IMR-90 (cell line): ENCODE data around the gene OR4N5. TPM values are rescaled to one million over a fixed set of nuclear protein-coding genes. Genes with fewer than 3 reads are reported as not detected.

Experiments
- ATAC-seq: fragments of 200-7000 bp; cut with Tn5 transposase; 2 replicates; pipeline ENCODE4 v1.9.1; 2020; ENCODE audit warnings: low read depth, mild to moderate bottlenecking, moderate library complexity
- BruUV-seq: library from RNA; stranded (reverse); fragments of 400-500 nt; replicated peaks from 2 replicates; lab custom pipeline; 2021; lab: Mats Ljungman, UMichigan
- CTCF ChIA-PET: fragments of 300-600 bp; formaldehyde crosslinking; extraction: SDS; loops from one replicate; lab custom pipeline; 2021; ENCODE audit warnings: antibody characterized with exemption; lab: Yijun Ruan, JAX
- POLR2A ChIA-PET: fragments of 300-600 bp; sonication (Branson Sonifier 250); formaldehyde crosslinking; loops from one replicate; lab custom pipeline; 2022; ENCODE audit warnings: antibody characterized with exemption; ENCODE audit not compliant: unreplicated experiment; lab: Charles Lee
- DNase-seq: peaks from one replicate; pipeline ENCODE4 v3.0.0; 2013
- H2AFZ ChIP-seq: replicated peaks from 2 replicates; pipeline ENCODE3; 2013; ENCODE audit warnings: low read length, mild to moderate bottlenecking; ENCODE audit not compliant: poor library complexity
- H2AK5ac ChIP-seq: 2 replicates; pipeline ENCODE4 v1.6.1; 2013; ENCODE audit warnings: low read depth, low read length, inconsistent platforms
- H2AK9ac ChIP-seq: replicated peaks from 2 replicates; pipeline ENCODE3; 2013; ENCODE audit warnings: mild to moderate bottlenecking, low read depth, low read length, moderate library complexity; ENCODE audit not compliant: poor library complexity
- H2BK120ac ChIP-seq: 2 replicates; pipeline ENCODE4 v1.6.1; 2013; ENCODE audit warnings: low read depth, low read length, inconsistent platforms
- H2BK15ac ChIP-seq: 3 replicates; pipeline ENCODE4 v1.6.1; 2013; ENCODE audit warnings: low read depth, low read length, inconsistent platforms
- H2BK20ac ChIP-seq: 2 replicates; pipeline ENCODE4 v1.6.1; 2013; ENCODE audit warnings: low read depth, mild to moderate bottlenecking, inconsistent platforms, low read length, moderate library complexity
- H2BK5ac ChIP-seq: 2 replicates; pipeline ENCODE4 v1.6.1; 2013; ENCODE audit warnings: mild to moderate bottlenecking, low read depth, low read length, inconsistent platforms; ENCODE audit not compliant: poor library complexity, severe bottlenecking
- H3K14ac ChIP-seq: replicated peaks from 2 replicates; pipeline ENCODE4 v1.6.1; 2013; ENCODE audit warnings: low read depth, low read length, inconsistent platforms
- H3K18ac ChIP-seq: 2 replicates; pipeline ENCODE4 v1.6.1; 2013; ENCODE audit warnings: low read depth, low read length, control low read depth
- H3K23ac ChIP-seq: 2 replicates; pipeline ENCODE4 v1.6.1; 2013; ENCODE audit warnings: low read depth, low read length, inconsistent platforms
- H3K27ac ChIP-seq: 2 replicates; pipeline ENCODE4 v1.5.1; 2013; ENCODE audit warnings: mild to moderate bottlenecking, control low read depth, low read length; ENCODE audit not compliant: insufficient read depth
- H3K27me3 ChIP-seq: 2 replicates; pipeline ENCODE4 v1.6.1; 2013; ENCODE audit warnings: low read length; ENCODE audit not compliant: control insufficient read depth, insufficient read depth
- H3K36me3 ChIP-seq: 2 replicates; pipeline ENCODE4 v1.6.1; 2013; ENCODE audit warnings: low read length, mixed read lengths; ENCODE audit not compliant: control insufficient read depth, insufficient read depth
- H3K4ac ChIP-seq: 2 replicates; pipeline ENCODE4 v1.6.1; 2013; ENCODE audit warnings: low read depth, low read length, inconsistent platforms
- H3K4me1 ChIP-seq: 2 replicates; pipeline ENCODE4 v1.6.1; 2013; ENCODE audit warnings: low read length, mixed read lengths; ENCODE audit not compliant: control insufficient read depth, insufficient read depth
- H3K4me2 ChIP-seq: 2 replicates; pipeline ENCODE4 v1.6.1; 2013; ENCODE audit warnings: low read depth, mild to moderate bottlenecking, control low read depth, low read length, moderate library complexity
- H3K4me3 ChIP-seq: 2 replicates; pipeline ENCODE4 v1.5.1; 2013; ENCODE audit warnings: low read depth, mild to moderate bottlenecking, control low read depth, low read length, moderate library complexity; ENCODE audit not compliant: insufficient read depth
- H3K56ac ChIP-seq: 2 replicates; pipeline ENCODE4 v1.6.1; 2013; ENCODE audit warnings: low read length, inconsistent platforms; ENCODE audit not compliant: insufficient read depth; ENCODE audit errors: extremely low read depth
- H3K79me1 ChIP-seq, 2 experiments: 2 replicates each; pipeline ENCODE4 v1.6.1; 2013; ENCODE audit warnings: low read length in 2 of 2, inconsistent platforms in 1 of 2, low read depth in 1 of 2
- H3K9ac ChIP-seq: 2 replicates; pipeline ENCODE4 v1.6.1; 2013; ENCODE audit warnings: low read depth, low read length, control low read depth
- H3K9me1 ChIP-seq: 2 replicates; pipeline ENCODE4 v1.6.1; 2013; ENCODE audit warnings: low read length, inconsistent platforms; ENCODE audit not compliant: insufficient read depth
- H3K9me3 ChIP-seq: 2 replicates; pipeline ENCODE4 v1.6.1; 2013; ENCODE audit warnings: low read length; ENCODE audit not compliant: control insufficient read depth, insufficient read depth
- H4K20me1 ChIP-seq: 2 replicates; pipeline ENCODE4 v1.6.1; 2013; ENCODE audit warnings: low read length, inconsistent platforms; ENCODE audit not compliant: insufficient read depth
- H4K5ac ChIP-seq: 2 replicates; pipeline ENCODE4 v1.6.1; 2013; ENCODE audit warnings: mild to moderate bottlenecking, low read depth, low read length, control low read depth
- H4K8ac ChIP-seq, 2 experiments: 2 replicates each; pipeline ENCODE4 v1.6.1; 2013; ENCODE audit warnings: low read depth in 2 of 2, low read length in 2 of 2, control low read depth in 1 of 2, inconsistent platforms in 1 of 2
- H4K91ac ChIP-seq: 2 replicates; pipeline ENCODE4 v1.6.1; 2013; ENCODE audit warnings: low read depth, low read length, inconsistent platforms; ENCODE audit not compliant: insufficient read depth
- BHLHE40 ChIP-seq: fragments of 150-350 bp; IDR thresholded peaks from 2 replicates; pipeline ENCODE4 v1.6.1; 2016; ENCODE audit warnings: mild to moderate bottlenecking, low read depth, low read length
- CEBPB ChIP-seq: IDR thresholded peaks from 2 replicates; pipeline ENCODE4 v1.6.1; 2012; ENCODE audit warnings: low read depth, low read length, improper control_type of control experiment
- CHD1 ChIP-seq: IDR thresholded peaks from 2 replicates; pipeline ENCODE4 v1.6.1; 2012; ENCODE audit warnings: low read depth, low read length, improper control_type of control experiment
- ELK1 ChIP-seq: fragments of 150-350 bp; IDR thresholded peaks from 2 replicates; pipeline ENCODE4 v1.6.1; 2016; ENCODE audit warnings: low read depth, mild to moderate bottlenecking, low read length, moderate library complexity, borderline replicate concordance
- FOS ChIP-seq: fragments of 150-350 bp; IDR thresholded peaks from 2 replicates; pipeline ENCODE4 v1.6.1; 2016; ENCODE audit warnings: low read depth, low read length
- MAFK ChIP-seq: IDR thresholded peaks from 2 replicates; pipeline ENCODE4 v1.6.1; 2012; ENCODE audit warnings: low read depth, low read length, improper control_type of control experiment
- MAZ ChIP-seq: IDR thresholded peaks from 2 replicates; pipeline ENCODE4 v1.6.1; 2012; ENCODE audit warnings: low read depth, mild to moderate bottlenecking, low read length, improper control_type of control experiment, moderate library complexity, borderline replicate concordance
- MXI1 ChIP-seq: IDR thresholded peaks from 2 replicates; pipeline ENCODE4 v1.6.1; 2012; ENCODE audit warnings: low read depth, mild to moderate bottlenecking, low read length, moderate library complexity, borderline replicate concordance
- NFE2L2 ChIP-seq: fragments of 150-350 bp; IDR thresholded peaks from 2 replicates; pipeline ENCODE4 v1.6.1; 2016; ENCODE audit warnings: low read depth, mild to moderate bottlenecking, low read length
- POLR2A ChIP-seq: IDR thresholded peaks from 2 replicates; pipeline ENCODE4 v1.6.1; 2012; ENCODE audit warnings: mild to moderate bottlenecking, low read depth, low read length
- RAD21 ChIP-seq: IDR thresholded peaks from 2 replicates; pipeline ENCODE4 v1.6.1; 2012; ENCODE audit warnings: low read length, improper control_type of control experiment
- RCOR1 ChIP-seq: IDR thresholded peaks from 2 replicates; pipeline ENCODE4 v1.6.1; 2012; ENCODE audit warnings: mild to moderate bottlenecking, low read length, improper control_type of control experiment; ENCODE audit not compliant: insufficient replicate concordance
- RFX5 ChIP-seq: IDR thresholded peaks from 2 replicates; pipeline ENCODE4 v1.8.0; 2012; ENCODE audit warnings: low read depth, mild to moderate bottlenecking, low read length, moderate library complexity
- SMC3 ChIP-seq: fragments of 150-350 bp; IDR thresholded peaks from 2 replicates; pipeline ENCODE4 v1.6.1; 2016; ENCODE audit warnings: low read depth, mild to moderate bottlenecking, antibody characterized with exemption, low read length, moderate library complexity
- USF2 ChIP-seq: fragments of 150-350 bp; IDR thresholded peaks from 2 replicates; pipeline ENCODE4 v1.6.1; 2017; ENCODE audit warnings: mild to moderate bottlenecking, antibody characterized with exemption, low read length, low read depth
- dilution Hi-C: fragments of 300-500 bp; cut with HindIII; formaldehyde crosslinking; loops from one replicate; pipeline ENCODE4 v1.14.3; 2018; ENCODE audit warnings: low sequenced_read_pairs; ENCODE audit not compliant: unreplicated experiment
- in situ Hi-C: fragments of 300-500 bp; cut with MboI; formaldehyde crosslinking; loops from 3 replicates; pipeline ENCODE4 v1.14.3; 2019; ENCODE audit warnings: low sequenced_read_pairs, inconsistent platforms, mixed read lengths
- intact Hi-C: fragments of 100-400 bp; cut with micrococcal nuclease; formaldehyde crosslinking; loops from 2 replicates; pipeline ENCODE4 v1.10.0; 2022
- polyA plus RNA-seq, 3 experiments: library from polyadenylated mRNA; depleted of rRNA; stranded (reverse); fragments of >200 nt; gene quantifications; 2 replicates each; pipeline ENCODE4 v1.2.3, GENCODE V29; 2012; ENCODE audit warnings: low replicate concordance in 1 of 3
- total RNA-seq: library from RNA; depleted of rRNA; stranded (reverse); fragments of >200 nt; gene quantifications from 2 replicates; pipeline ENCODE4 v1.2.3, GENCODE V29; 2012
- TF ChIP-seq, protein P1 (sequence below): conservative IDR thresholded peaks from 2 replicates; pipeline ENCODE4 v1.5.1; 2012; ENCODE audit warnings: mild to moderate bottlenecking, low read depth, low read length, improper control_type of control experiment

OR4N5 gene
- total and polyA plus RNA-seq, 2 of the 4 experiments (the other 2 are of a cell fraction), result not detected

GRCh38 chr14:20167091-20167490 is 28.5 kb downstream of the OR4N5 start:
- Histone ChIP-seq H2AK5ac (no peak overlapping the region), H3K27ac (no peak overlapping the region), H4K91ac (no peak overlapping the region), H3K23ac (no peak overlapping the region), H4K20me1 (no peaks in the 10 kb centered on the region), H3K4me3 (no peak overlapping the region), H2BK15ac (no peak overlapping the region), H3K56ac (no peak overlapping the region), H2AK9ac (no peak overlapping the region), H3K9me1 (no peaks in the 10 kb centered on the region), H3K9me3 (peaks cover 12% of the 10 kb centered on the region), H3K4ac (no peak overlapping the region), H4K8ac (no peak overlapping the region), H3K4me2 (no peak overlapping the region), H3K18ac (no peak overlapping the region), H2BK5ac (no peak overlapping the region), H3K4me1 (no peaks in the 10 kb centered on the region), H3K79me1 (no peaks in the 10 kb centered on the region), H4K5ac (no peak overlapping the region), H3K9ac (no peak overlapping the region), H2BK20ac (no peak overlapping the region), H2BK120ac (no peak overlapping the region), H3K27me3 (no peaks in the 10 kb centered on the region), H2AFZ (no peak overlapping the region), H3K36me3 (no peaks in the 10 kb centered on the region), H3K14ac (no peak overlapping the region)
- TF ChIP-seq POLR2A, result no peak
- TF ChIP-seq, protein P1, sequence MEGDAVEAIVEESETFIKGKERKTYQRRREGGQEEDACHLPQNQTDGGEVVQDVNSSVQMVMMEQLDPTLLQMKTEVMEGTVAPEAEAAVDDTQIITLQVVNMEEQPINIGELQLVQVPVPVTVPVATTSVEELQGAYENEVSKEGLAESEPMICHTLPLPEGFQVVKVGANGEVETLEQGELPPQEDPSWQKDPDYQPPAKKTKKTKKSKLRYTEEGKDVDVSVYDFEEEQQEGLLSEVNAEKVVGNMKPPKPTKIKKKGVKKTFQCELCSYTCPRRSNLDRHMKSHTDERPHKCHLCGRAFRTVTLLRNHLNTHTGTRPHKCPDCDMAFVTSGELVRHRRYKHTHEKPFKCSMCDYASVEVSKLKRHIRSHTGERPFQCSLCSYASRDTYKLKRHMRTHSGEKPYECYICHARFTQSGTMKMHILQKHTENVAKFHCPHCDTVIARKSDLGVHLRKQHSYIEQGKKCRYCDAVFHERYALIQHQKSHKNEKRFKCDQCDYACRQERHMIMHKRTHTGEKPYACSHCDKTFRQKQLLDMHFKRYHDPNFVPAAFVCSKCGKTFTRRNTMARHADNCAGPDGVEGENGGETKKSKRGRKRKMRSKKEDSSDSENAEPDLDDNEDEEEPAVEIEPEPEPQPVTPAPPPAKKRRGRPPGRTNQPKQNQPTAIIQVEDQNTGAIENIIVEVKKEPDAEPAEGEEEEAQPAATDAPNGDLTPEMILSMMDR, result no peak
- no peak for TF ChIP-seq RAD21
- no peak for TF ChIP-seq FOS
- TF ChIP-seq NFE2L2, result no peak
- no peak for TF ChIP-seq RCOR1
- no peak for TF ChIP-seq MXI1
- no peak for TF ChIP-seq USF2
- TF ChIP-seq ELK1, result no peak
- no peak for TF ChIP-seq MAZ
- TF ChIP-seq CHD1, result no peak
- TF ChIP-seq CEBPB, result no peak
- no peak for TF ChIP-seq MAFK
- no peak for TF ChIP-seq SMC3
- TF ChIP-seq BHLHE40, result no peak
- TF ChIP-seq RFX5, result no peak
- in situ Hi-C loops (no loop called here), dilution Hi-C loops (no loop called here), intact Hi-C loops (no loop called here)
- ATAC-seq (no peak), DNase-seq (no peak)
- BruUV-seq, result no TSS peak
- ChIA-PET POLR2A (no interaction called here), CTCF (no interaction called here)
